ENCODE data around the gene COX15.
"Not testable (repeated sequence)": the region's sequence is repeated elsewhere in the genome, so short reads cannot be mapped to it uniquely, and the experiment has no call there.

Gene COX15

GRCh38 chr10:99732033-99732842 lies at the start of gene COX15, which contains the start of gene CUTC:
Gene COX15, minus strand, starts transcription at chr10:99732127. Its CDS starts 78 bp downstream, at chr10:99732049.
Gene CUTC, plus strand, starts transcription at chr10:99732234. Its CDS starts 115 bp downstream, at chr10:99732349.
- peak; percentile 50 for DNase-seq

GRCh38 chr10:99779335-99779734 lies 47.4 kb upstream of the COX15 start:
- DNase-seq, result no peak

DNA sequence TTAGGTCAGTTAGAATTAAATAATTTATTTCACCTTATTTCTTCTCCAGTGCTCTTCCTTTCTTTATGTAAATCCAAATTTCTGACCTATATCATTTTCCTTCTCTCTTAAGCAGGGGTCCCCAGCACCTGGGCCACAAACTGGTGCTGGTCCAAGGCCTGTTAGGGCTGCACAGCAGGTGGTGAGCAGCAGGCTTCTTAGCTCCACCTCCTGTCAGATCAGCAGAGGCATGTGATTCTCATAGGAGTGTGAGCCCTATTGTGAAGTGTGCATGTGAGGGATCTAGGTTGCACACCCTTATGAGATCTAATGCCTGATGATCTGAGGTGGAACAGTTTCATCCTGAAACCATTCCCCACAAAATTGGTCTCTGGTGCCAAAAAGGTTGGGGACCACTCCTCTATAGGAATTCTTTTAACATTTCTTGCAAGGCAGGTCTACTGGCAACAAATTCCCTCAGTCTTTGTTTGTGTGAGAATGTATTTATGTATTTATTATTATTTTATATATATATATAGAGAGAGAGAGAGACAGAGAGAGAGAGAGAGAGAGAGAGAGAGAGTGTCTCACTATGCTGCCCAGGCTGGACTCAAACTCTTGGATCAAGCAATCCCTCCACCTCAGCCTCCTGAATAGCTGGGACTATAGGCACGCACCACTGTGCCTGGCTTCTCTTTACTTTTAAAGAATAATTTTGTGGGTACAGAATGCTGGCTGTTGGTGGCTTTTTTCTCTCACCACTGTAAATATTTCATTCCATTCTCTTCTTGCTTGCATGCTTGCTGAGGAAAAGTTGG lies 46.2 kb upstream of the COX15 start:
- DNase-seq, result no peak

DNA sequence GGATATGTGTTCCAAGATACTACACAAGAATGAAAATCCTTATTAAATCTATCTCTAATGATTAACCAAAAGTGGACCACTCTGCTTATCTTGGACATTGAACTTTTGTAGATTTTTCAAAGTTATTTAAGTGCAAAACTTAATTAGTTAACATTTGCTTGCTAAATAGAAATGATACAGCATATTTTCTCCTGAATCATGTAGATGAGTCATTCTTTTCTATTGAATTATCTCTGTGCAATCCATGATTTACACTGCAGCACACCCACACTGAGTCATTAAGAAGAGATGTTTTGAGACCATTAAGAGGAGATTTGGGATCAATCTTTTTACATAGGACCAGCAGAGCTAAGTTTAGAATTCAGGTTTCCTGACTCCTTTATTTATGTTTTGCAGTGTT lies 43.9 kb upstream of the COX15 start:
- no peak for DNase-seq

- no peak for DNase-seq
These were observed 38.6 kb upstream of the COX15 start for GRCh38 chr10:99770408-99771045.

DNA sequence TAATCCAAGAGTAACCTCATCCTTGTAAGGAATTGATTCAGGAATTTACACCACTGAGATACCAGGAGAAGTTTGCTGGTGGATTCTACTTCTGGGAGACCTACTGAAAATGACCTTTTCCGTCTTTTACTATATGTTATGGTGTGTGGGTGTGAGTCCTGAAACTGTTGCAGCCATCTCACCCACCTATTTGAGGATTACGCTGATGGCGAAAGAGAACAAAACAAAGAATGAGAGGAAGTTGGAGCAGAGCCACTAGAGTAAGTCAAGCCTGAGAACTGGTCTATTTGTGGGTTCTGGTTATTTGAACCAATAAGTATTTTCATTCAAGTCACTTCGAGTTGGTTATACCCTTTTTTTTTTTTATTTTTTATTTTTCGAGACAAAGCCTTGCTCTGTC lies 37.8 kb upstream of the COX15 start:
- DNase-seq, result no peak

GRCh38 chr10:99768556-99768955 lies 36.6 kb upstream of the COX15 start:
- no peak for DNase-seq

DNA sequence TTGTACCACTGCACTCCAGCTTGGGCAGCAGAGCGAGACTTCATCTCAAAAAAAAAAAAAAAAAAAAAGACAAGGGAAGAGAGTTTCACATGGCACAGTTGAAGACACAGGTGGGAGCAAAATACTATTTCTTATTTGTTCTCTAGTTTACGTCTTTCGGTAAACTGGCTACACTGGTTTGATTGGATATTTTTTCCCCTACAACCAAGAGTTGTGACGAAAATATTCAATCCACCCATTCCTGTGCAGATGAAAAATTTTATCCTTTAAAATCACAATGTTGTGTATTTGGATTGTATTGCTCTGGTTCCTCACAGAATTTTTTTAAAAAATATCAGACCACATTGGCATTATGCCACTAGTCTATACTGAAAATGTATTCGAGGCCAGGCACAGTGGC lies 36.0 kb upstream of the COX15 start:
- no peak for DNase-seq

DNA sequence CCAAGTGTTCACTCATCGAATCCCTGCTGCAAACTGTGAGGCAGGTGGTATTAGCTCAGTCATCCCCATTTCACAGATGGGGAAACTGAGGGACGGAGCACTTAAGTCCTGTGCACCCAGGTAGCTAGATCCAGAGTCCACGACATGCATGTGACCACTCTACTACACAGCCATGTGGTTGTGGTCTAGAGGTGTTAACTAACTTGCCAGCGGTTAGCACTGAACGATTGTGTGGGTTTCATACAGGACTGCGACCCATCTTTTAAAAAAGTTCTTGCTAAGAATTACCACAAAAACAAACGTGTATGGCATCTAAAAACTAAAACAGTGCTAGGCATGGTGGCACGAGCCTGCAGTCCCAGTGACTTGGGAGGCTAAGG lies 34.4 kb upstream of the COX15 start:
- DNase-seq, result no peak

- no peak for DNase-seq
These were observed 33.9 kb upstream of the COX15 start for GRCh38 chr10:99765672-99766301.

GRCh38 chr10:99761365-99761764 lies 29.4 kb upstream of the COX15 start:
- no peak for DNase-seq

DNA sequence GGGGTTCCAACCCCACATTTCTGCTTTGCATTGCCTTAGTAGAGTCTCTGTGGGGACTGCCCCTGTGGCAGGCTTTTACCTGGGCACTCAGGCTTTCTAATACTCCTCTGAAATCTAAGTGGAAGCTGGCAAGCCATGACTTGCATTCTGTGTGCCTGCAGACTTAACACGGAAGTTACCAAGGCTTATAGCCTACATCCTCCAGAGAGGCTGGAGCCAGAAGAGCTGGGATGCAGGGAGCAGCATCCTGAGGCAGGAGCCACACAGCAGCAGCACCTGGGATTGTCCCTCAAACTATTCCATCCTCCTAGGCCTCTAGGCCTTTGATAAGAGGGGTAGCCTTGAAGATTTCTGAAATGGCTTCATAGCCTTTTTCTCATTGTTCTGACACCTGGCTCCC lies 28.4 kb upstream of the COX15 start:
- no peak for DNase-seq

DNA sequence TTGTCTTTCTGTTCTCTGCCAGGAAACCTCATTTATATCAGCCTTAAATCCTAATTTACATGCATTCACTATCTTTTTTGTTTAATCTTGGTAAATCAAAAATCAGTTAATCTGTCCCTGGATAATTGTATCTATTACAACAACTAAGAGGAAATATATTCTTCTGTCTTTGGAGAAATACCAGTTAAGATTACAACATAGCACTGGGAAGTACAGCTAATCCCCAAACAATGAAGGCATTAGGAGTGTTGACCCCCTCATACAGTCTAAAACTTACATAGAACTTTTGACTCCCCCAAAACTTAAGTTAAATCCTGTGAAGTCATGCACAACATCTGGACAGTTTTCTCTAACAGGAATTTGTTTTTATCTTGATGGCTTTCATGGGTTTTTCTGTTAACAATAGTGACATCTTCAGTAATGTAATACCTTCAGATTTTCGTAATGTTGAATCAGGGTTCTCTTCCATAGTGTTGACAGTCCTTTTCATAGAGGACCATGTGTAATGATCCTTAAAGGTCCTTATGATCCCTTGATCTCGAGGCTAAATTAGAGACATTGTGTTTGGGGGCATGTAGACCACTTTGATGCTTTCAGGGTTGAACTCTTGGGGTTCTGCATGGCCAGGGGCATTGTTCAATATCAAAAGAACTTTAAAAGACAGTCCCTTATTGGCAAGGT lies 26.4 kb upstream of the COX15 start:
- DNase-seq, result no peak

GRCh38 chr10:99756159-99756558 lies 24.2 kb upstream of the COX15 start:
- no peak for DNase-seq

- DNase-seq, result no peak
These were observed 22.7 kb upstream of the COX15 start for GRCh38 chr10:99754670-99755069.

DNA sequence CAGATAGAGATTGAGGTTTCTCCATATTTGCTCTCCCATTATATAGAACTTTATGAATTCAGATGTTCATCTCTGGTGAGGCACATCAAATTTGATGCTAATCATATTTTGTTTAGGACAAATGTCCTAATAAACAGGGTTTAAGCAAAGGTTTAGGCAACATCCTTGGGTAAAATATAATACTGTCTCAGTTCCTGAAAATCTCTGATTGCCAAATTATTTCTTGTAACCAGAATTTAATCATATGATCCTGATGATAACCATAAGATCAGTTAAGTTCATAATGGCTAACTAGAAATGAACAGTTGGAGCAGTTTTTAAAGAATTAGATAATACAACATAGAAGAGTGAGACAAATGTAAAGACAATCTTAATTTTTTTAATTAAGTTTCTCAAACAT lies 18.7 kb upstream of the COX15 start:
- DNase-seq, result no peak

GRCh38 chr10:99748823-99749451 lies 17.0 kb upstream of the COX15 start:
- no peak for DNase-seq

DNA sequence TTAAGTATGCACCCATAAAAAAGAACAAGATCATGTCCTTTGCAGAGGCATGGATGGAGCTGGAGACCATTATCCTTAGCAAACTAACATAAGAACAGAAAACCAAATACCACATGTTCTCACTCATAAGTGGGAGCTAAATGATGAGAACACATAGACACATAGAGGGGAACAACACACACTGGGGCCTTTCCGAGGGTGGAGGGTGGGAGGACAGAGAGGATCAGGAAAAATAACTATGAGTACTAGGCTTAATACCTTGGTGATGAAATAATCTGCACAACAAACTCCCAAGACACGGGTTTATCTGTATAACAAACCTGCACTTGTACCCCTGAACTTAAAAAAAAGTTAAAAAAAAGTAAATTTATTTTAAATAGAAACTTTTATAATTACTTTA lies 14.2 kb upstream of the COX15 start:
- DNase-seq, result not testable (repeated sequence)

- DNase-seq, result no peak
These were observed 11.9 kb upstream of the COX15 start for GRCh38 chr10:99743841-99744240.

GRCh38 chr10:99742701-99743100 lies 10.8 kb upstream of the COX15 start:
- no peak for DNase-seq

GRCh38 chr10:99742254-99742653 lies 10.3 kb upstream of the COX15 start:
- DNase-seq, result no peak

DNA sequence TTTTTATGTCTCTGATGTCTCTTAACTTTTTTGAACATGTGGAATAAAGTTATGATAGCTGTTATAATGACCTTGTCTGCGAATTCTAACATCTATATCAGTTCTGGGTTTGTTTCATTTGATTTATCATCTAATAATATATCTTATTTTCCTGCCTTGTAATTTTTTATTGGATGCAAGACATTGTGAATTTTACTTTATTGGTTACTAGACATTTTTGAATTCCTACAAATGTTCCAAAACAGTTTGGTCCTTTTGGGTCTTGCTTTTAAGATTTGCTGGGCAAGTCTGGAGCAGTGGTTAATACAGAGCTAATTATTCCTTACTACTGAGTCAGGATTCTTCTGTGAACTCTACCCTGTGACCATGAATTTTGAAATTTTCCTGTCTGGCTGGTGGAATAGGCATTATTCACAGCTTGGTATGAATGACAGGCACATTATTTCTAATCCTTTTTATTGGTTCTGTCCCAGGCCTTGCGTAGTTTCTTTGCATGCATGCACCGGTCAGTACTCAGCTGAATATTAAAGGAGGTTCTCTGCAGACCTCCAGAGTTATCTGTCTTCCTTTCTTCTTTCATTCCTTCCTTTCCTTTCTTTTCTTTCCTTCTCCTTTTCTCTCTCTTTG lies 9.1 kb upstream of the COX15 start:
- no peak for DNase-seq
